Ishikawa (cell line): ENCODE measurements around the gene ABHD1.

Experiments used
- CEBPB ChIP-seq: IDR thresholded peaks from 2 replicates; pipeline ENCODE4 v1.6.1; 2012
- EGR1 ChIP-seq: IDR thresholded peaks from 2 replicates; pipeline ENCODE4 v1.6.1; 2012
- EP300 ChIP-seq: IDR thresholded peaks from 2 replicates; pipeline ENCODE4 v1.6.1; 2012; ENCODE audit warnings: borderline replicate concordance
- RAD21 ChIP-seq: IDR thresholded peaks from 2 replicates; pipeline ENCODE4 v1.6.1; 2012; ENCODE audit warnings: low read depth
- TAF1 ChIP-seq: IDR thresholded peaks from 2 replicates; pipeline ENCODE4 v1.6.1; 2012; ENCODE audit warnings: low read depth, mild to moderate bottlenecking
- TF ChIP-seq, protein P1 (sequence below): IDR thresholded peaks from 2 replicates; pipeline ENCODE4 v1.6.1; 2012

DNA sequence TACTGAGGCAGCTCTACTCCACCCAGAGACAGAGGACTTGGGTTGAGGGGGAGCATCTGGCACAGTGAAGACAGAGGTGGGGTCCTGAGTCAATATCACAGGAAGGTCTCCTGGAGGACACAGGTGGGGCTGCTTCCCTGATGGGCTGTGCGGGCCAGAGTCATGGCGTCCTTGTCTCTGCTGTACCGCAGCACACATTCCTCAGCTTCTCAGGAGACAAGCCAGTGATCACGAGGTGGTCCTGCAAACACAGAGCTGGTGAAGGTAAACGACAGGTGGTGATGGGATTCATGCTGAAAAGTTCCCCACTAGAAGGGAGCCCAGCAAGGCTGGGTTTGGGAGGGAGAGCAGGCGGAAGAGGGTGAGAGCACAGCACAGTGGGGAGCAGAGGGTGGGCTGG lies 34.9 kb downstream of the ABHD1 start:
- TF ChIP-seq EGR1 (no peak), CEBPB (no peak), EP300 (no peak), RAD21 (no peak), TAF1 (no peak)
- TF ChIP-seq, protein P1, sequence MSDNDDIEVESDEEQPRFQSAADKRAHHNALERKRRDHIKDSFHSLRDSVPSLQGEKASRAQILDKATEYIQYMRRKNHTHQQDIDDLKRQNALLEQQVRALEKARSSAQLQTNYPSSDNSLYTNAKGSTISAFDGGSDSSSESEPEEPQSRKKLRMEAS, result no peak
